ENCODE results near the gene MYOZ2. TPM values are rescaled to one million over a fixed set of nuclear protein-coding genes. Genes with fewer than 3 reads are reported as not detected.

Gene MYOZ2
- total RNA-seq, 8 experiments from 2014 or later = 0.15 to 0.78 (median 0.24) TPM; not detected in 5

Other genes with a start within 250 kb of the MYOZ2 start
- 10 to 100 TPM in 4 of 8 experiments, under 1 TPM in 4; 0.17 to 21.4 (median 8.9) TPM for gene SYNPO2, start 247.0 kb upstream of the MYOZ2 start, total RNA-seq
- gene USP53, start 76.9 kb downstream of the MYOZ2 start, total RNA-seq = 10 to 100 TPM in 5 of 8 experiments, 1 to 10 TPM in 3; 4.4 to 21.4 (median 12.6) TPM
- under 1 TPM in 4 of 8 experiments, not detected in 4; 0.08 to 0.21 (median 0.09) TPM for gene FABP2, start 186.3 kb downstream of the MYOZ2 start, total RNA-seq

Measured in motor neuron (in vitro differentiated cells).